HG03159 (cell line): ENCODE data around the gene CEP112.
"Not testable (repeated sequence)": the region's sequence is repeated elsewhere in the genome, so short reads cannot be mapped to it uniquely, and the experiment has no call there.

ENCODE experiments used
- ATAC-seq: cut with Tn5 transposase; IDR thresholded peaks from one replicate; pipeline ENCODE4 v1.9.1; 2021; ENCODE audit warnings: mild to moderate bottlenecking, moderate library complexity; ENCODE audit not compliant: unreplicated experiment

The CEP112 gene

GRCh38 chr17:65699459-65699858, 492.5 kb downstream of the CEP112 start:
- no peak for ATAC-seq

- ATAC-seq, result no peak
These were observed 493.4 kb downstream of the CEP112 start for GRCh38 chr17:65698381-65699061.

- ATAC-seq, result no peak
These were observed 494.3 kb downstream of the CEP112 start for GRCh38 chr17:65697661-65698060.

GRCh38 chr17:65696739-65697394, 495.1 kb downstream of the CEP112 start:
- ATAC-seq, result no peak

GRCh38 chr17:65694601-65695000, 497.3 kb downstream of the CEP112 start:
- ATAC-seq, result no peak

- ATAC-seq, result no peak
These were observed 501.2 kb downstream of the CEP112 start for GRCh38 chr17:65690626-65691310.

GRCh38 chr17:65688307-65688706, 503.6 kb downstream of the CEP112 start:
- no peak for ATAC-seq

GRCh38 chr17:65685110-65685509, 506.8 kb downstream of the CEP112 start:
- no peak for ATAC-seq

- ATAC-seq, result no peak
These were observed 507.3 kb downstream of the CEP112 start for GRCh38 chr17:65684631-65685030.

GRCh38 chr17:65683428-65683827, 508.5 kb downstream of the CEP112 start:
- no peak for ATAC-seq

GRCh38 chr17:65681763-65682162, 510.2 kb downstream of the CEP112 start:
- ATAC-seq, result not testable (repeated sequence)

GRCh38 chr17:65679165-65679845, 512.6 kb downstream of the CEP112 start:
- no peak for ATAC-seq

- ATAC-seq, result no peak
These were observed 513.4 kb downstream of the CEP112 start for GRCh38 chr17:65678546-65678945.

- ATAC-seq, result no peak
These were observed 514.0 kb downstream of the CEP112 start for GRCh38 chr17:65677932-65678331.

GRCh38 chr17:65674246-65675045, 517.5 kb downstream of the CEP112 start:
- no peak for ATAC-seq

GRCh38 chr17:65670667-65671371, 521.1 kb downstream of the CEP112 start:
- no peak for ATAC-seq

- ATAC-seq, result no peak
These were observed 523.7 kb downstream of the CEP112 start for GRCh38 chr17:65668211-65668610.

GRCh38 chr17:65667656-65668055, 524.3 kb downstream of the CEP112 start:
- ATAC-seq, result no peak

- no peak for ATAC-seq
These were observed 525.0 kb downstream of the CEP112 start for GRCh38 chr17:65666876-65667321.

- no peak for ATAC-seq
These were observed 526.0 kb downstream of the CEP112 start for GRCh38 chr17:65665966-65666365.
